HG03565 (cell line): ENCODE results near the gene CHRM4.

Source experiments
- ATAC-seq: cut with Tn5 transposase; IDR thresholded peaks from one replicate; pipeline ENCODE4 v1.9.1; 2021; ENCODE audit warnings: mild to moderate bottlenecking, moderate library complexity; ENCODE audit not compliant: unreplicated experiment

Gene CHRM4

GRCh38 chr11:46350695-46351094 is 40.9 kb downstream of the CHRM4 start:
- no peak for ATAC-seq

- no peak for ATAC-seq
Measured at GRCh38 chr11:46348566-46349401, 42.8 kb downstream of the CHRM4 start.

GRCh38 chr11:46347637-46348311 is 43.8 kb downstream of the CHRM4 start:
- ATAC-seq: no peak

- ATAC-seq: peak; percentile 68
Measured at GRCh38 chr11:46346886-46347636, 44.5 kb downstream of the CHRM4 start, which contains the start of gene DGKZ. TSS of gene DGKZ (plus strand) at chr11:46347463. CDS start at chr11:46347660, 197 bp downstream.

- ATAC-seq: no peak
Measured at GRCh38 chr11:46345881-46346484, 45.6 kb downstream of the CHRM4 start.

- ATAC-seq: no peak
Measured at GRCh38 chr11:46345131-46345597, 46.4 kb downstream of the CHRM4 start.

GRCh38 chr11:46343520-46343919 is 48.1 kb downstream of the CHRM4 start:
- no peak for ATAC-seq

GRCh38 chr11:46342239-46342638 is 49.3 kb downstream of the CHRM4 start:
- ATAC-seq: no peak

- no peak for ATAC-seq
Measured at GRCh38 chr11:46341454-46341853, 50.1 kb downstream of the CHRM4 start.

GRCh38 chr11:46339816-46340215 is 51.8 kb downstream of the CHRM4 start:
- ATAC-seq: no peak

- ATAC-seq: no peak
Measured at GRCh38 chr11:46338988-46339666, 52.4 kb downstream of the CHRM4 start.

GRCh38 chr11:46338636-46338987 is 53.0 kb downstream of the CHRM4 start:
- ATAC-seq: no peak

GRCh38 chr11:46337626-46338345 is 53.8 kb downstream of the CHRM4 start:
- ATAC-seq: no peak

- ATAC-seq: no peak
Measured at GRCh38 chr11:46336563-46337180, 54.9 kb downstream of the CHRM4 start.

GRCh38 chr11:46335890-46336562 is 55.5 kb downstream of the CHRM4 start:
- no peak for ATAC-seq

GRCh38 chr11:46335271-46335670 is 56.3 kb downstream of the CHRM4 start:
- ATAC-seq: no peak

- ATAC-seq: no peak
Measured at GRCh38 chr11:46334211-46334610, 57.4 kb downstream of the CHRM4 start.
